Stimulated activated CD8-positive, alpha-beta memory T cell treated with anti-CD3 and anti-CD28 coated beads, Interleukin-12 subunit alpha, Interleukin-12 subunit beta, amount 100 ng/mL, for 24 hours (primary cell): ENCODE data around the gene YWHAB.

Source experiments
- DNase-seq: peaks from one replicate; pipeline ENCODE4 v3.0.0-alpha.2; 2020; ENCODE audit errors: extremely low read depth

The YWHAB gene

DNA sequence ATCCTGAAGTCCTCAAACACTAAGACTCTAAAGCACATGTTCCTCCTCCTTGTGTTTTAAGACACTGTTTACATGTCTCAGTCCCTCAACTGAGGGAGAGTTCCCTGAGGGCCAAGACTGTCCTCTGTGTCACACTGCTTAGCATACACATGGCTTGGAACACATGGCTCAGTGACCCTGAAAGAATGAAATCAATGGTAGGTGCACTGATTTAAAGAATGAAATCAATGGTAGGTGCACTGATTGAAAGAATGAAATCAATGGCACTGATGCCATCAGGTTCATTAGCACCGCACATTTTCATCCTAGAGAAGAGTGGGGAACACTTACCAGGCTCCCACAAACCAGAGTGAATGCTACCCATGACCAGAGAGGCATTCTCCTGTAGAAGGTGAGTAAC, 64.9 kb downstream of the YWHAB start:
- DNase-seq, result no peak

DNA sequence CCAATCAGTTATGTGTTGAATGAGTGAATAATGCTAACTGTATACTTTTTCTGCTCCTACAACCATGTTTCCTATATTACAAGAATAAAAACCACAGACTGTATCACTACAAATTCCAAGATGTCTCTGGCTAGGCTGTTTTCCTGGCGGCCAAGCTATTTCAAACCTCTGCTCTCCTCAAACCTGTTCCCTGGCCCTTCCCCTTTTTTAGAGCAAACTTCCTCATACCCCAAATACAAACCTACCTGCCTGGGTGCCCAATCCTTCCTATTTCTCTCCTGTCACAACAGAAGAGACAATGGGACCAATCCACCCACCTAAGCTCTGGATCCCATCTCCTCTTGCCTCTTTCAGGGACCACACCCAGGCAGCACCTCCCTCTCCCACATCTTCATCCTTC, 67.2 kb downstream of the YWHAB start:
- DNase-seq, result no peak

DNA sequence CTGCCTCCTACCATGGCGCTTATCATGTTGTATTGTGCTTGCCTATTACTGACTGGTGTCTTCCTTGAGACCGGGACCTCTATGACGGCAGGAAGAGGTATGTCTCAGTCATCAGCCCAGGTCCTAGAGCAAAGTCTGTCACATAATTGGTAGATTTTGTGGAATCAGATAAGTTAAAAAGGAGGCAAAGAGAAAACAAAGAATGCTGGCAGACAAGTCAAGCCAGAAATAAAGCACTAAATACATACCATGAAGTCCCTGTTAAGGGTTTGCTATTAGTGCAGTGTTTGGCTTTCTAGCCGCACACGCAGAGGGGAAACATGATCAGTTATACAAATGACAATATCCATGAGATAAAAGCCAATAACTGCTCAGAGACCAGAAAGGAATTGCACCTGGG, 68.7 kb downstream of the YWHAB start:
- no peak for DNase-seq

DNA sequence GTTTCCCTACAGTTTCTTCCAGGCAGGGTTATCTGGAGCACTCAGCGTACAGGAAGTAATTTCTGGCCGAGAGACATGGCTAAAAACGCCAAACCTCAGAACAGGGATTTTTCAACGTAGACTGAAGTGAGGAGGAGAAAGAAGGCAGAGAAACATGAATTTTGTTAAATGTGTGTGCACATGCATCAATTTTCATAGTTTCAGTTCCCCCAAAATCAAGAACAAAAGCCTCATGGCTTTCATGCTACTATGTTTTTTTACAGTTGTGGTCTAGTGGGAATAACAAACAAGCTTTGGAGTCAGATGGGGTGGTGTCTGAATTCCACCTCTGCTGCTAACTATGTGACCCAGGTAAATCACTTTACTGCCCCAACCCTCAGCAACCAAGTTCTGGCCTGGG, 69.8 kb downstream of the YWHAB start:
- no peak for DNase-seq

DNA sequence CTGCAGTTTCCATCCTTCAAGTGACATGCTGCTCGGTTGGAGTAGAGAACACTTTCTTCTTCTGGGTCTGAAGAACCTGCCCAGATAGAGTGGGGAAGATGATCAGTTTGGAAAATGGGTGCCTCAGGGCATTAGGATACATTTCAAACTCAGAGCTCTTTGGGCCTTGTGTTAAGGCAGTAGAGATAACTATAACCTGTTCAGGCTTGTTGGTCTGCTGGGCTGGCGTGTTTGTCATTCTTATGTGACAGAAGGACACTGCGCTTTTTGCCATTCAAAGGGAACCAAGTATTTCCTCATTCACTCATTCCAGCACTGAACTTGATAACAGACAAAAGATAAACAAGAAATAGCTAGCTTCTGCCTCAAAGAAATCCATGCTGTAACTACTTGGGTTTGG, 70.9 kb downstream of the YWHAB start:
- DNase-seq, result no peak
